ENCODE data around the gene CERCAM. TPM values are rescaled to one million over a fixed set of nuclear protein-coding genes. Genes with fewer than 3 reads are reported as not detected.

CERCAM gene
- total RNA-seq, 1 donor from 2014 or later = not detected

DNA sequence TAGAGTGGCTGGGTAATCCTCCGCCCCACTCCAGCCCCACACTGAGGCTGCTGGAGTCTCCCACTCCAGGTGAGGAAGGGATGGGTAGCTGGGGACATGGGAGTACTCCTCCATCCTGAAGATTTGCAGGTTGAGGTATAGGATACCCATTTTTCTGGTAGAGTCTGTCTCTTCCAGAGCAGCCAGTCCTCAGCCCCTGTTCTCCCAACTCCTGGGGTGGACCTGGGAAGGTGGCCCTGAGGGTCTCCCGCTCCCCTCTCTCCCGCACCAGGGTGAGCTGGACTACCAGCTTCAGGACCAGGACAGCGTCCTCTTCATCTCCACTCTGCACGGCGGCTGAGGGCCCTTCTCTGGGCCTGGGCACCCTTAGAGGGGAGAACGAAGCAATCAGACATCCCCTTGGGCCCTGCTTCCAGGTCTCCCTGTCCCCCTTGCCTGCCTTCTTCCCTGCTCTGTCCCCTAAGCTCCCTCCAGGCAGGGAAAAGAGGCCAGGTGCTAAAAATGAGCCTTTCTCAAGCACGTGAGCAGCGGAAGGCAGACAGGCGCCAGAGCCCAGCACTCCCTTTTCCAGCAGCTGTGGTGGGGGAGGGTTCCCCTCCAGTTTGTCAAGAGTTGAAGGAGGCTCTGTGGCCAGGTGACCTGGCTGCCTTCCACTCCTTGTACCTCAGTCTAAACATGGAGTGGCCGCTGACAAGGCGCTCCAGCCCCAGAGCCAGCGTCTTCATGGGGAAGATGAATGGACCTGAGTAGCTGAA lies 31.1 kb upstream of the CERCAM start:
- Histone ChIP-seq H3K9me3 (ENCODE audit: low read depth) (no peaks in the 10 kb centered on the region), H3K27ac (no peak overlapping the region), H3K36me3 (no peaks in the 10 kb centered on the region), H3K27me3 (peaks cover 100% of the 10 kb centered on the region), H3K4me2 (no peak overlapping the region), H2AFZ (replicated peaks) (no peak overlapping the region), H4K20me1 (ENCODE audit: low read depth) (peaks cover 100% of the 10 kb centered on the region), H3K9ac (no peak overlapping the region), H3K4me3 (no peak overlapping the region), H3K79me2 (ENCODE audit: low read depth) (no peaks in the 10 kb centered on the region), H3K4me1 (peaks cover 21% of the 10 kb centered on the region), H3F3A (ENCODE audit: low read depth) (peaks cover 36% of the 10 kb centered on the region)
- Mint-ChIP-seq H3K27me3 (ENCODE audit: insufficient read depth, low read depth) (peaks cover 32% of the 10 kb centered on the region), H3K4me1 (peaks cover 72% of the 10 kb centered on the region), H3K27ac (no peak overlapping the region), H3K4me3 (peak overlapping the region; percentile 99), H3K36me3 (peaks cover 19% of the 10 kb centered on the region), H3K9me3 (no peaks in the 10 kb centered on the region)
- DNase-seq (ENCODE audit: low spot score) = no peak
- TF ChIP-seq EZH2phosphoT487 (IDR thresholded peaks at IDR 0.05) = no peak
- TF ChIP-seq, protein P1, sequence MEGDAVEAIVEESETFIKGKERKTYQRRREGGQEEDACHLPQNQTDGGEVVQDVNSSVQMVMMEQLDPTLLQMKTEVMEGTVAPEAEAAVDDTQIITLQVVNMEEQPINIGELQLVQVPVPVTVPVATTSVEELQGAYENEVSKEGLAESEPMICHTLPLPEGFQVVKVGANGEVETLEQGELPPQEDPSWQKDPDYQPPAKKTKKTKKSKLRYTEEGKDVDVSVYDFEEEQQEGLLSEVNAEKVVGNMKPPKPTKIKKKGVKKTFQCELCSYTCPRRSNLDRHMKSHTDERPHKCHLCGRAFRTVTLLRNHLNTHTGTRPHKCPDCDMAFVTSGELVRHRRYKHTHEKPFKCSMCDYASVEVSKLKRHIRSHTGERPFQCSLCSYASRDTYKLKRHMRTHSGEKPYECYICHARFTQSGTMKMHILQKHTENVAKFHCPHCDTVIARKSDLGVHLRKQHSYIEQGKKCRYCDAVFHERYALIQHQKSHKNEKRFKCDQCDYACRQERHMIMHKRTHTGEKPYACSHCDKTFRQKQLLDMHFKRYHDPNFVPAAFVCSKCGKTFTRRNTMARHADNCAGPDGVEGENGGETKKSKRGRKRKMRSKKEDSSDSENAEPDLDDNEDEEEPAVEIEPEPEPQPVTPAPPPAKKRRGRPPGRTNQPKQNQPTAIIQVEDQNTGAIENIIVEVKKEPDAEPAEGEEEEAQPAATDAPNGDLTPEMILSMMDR (IDR thresholded peaks at IDR 0.05) = no peak
- TF ChIP-seq EZH2 (IDR thresholded peaks at IDR 0.05) = no peak

DNA sequence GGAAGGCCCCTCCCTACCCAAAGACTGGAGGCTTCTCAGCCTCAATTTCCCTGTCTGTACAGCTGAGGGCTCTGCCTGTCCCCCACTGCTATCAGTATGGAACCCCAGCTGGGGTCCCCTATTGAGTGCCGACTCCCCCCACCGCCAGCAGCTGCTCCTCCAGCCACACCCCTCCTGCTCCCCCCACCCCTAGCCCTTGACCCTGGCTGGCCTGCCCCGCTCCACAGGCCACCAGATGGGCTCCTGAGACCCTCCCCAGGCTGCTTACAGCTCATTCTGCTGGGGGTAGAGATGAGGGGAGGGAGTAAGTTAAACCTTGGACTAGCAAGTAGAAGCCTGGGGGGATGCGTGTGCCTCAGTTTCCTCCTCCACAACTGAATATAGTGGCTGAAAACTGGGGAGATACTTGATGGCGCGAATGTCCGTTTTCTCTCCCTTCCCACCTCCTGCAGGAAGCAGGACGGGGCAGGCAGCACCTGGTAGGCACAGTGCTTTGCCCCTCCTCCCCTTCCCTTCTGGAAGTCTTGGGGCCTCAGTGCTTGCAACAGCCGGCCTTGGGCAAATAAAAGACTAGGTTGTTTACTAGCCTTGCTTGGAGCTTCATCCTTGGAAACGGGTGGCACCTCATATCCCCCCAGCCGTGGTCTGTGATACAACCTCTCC lies 30.4 kb upstream of the CERCAM start:
- Histone ChIP-seq H3K4me1 (peaks cover 21% of the 10 kb centered on the region), H4K20me1 (ENCODE audit: low read depth) (peaks cover 100% of the 10 kb centered on the region), H3K36me3 (no peaks in the 10 kb centered on the region), H3F3A (ENCODE audit: low read depth) (peaks cover 43% of the 10 kb centered on the region), H3K4me3 (no peak overlapping the region), H2AFZ (replicated peaks) (no peak overlapping the region), H3K79me2 (ENCODE audit: low read depth) (no peaks in the 10 kb centered on the region), H3K27ac (no peak overlapping the region), H3K27me3 (peaks cover 100% of the 10 kb centered on the region), H3K4me2 (no peak overlapping the region), H3K9me3 (ENCODE audit: low read depth) (no peaks in the 10 kb centered on the region), H3K9ac (no peak overlapping the region)
- TF ChIP-seq EZH2phosphoT487 (IDR thresholded peaks at IDR 0.05) (no peak), EZH2 (IDR thresholded peaks at IDR 0.05) (no peak)
- TF ChIP-seq, protein P1 (IDR thresholded peaks at IDR 0.05) = no peak
- H3K4me1 Mint-ChIP-seq = peaks cover 71% of the 10 kb centered on the region
- H3K27me3 Mint-ChIP-seq (ENCODE audit: insufficient read depth, low read depth) = peaks cover 39% of the 10 kb centered on the region
- DNase-seq (ENCODE audit: low spot score) = no peak
- peak overlapping the region; percentile 99 for H3K4me3 Mint-ChIP-seq
- H3K36me3 Mint-ChIP-seq = peaks cover 19% of the 10 kb centered on the region
- H3K27ac Mint-ChIP-seq = no peak overlapping the region
- no peaks in the 10 kb centered on the region for H3K9me3 Mint-ChIP-seq

DNA sequence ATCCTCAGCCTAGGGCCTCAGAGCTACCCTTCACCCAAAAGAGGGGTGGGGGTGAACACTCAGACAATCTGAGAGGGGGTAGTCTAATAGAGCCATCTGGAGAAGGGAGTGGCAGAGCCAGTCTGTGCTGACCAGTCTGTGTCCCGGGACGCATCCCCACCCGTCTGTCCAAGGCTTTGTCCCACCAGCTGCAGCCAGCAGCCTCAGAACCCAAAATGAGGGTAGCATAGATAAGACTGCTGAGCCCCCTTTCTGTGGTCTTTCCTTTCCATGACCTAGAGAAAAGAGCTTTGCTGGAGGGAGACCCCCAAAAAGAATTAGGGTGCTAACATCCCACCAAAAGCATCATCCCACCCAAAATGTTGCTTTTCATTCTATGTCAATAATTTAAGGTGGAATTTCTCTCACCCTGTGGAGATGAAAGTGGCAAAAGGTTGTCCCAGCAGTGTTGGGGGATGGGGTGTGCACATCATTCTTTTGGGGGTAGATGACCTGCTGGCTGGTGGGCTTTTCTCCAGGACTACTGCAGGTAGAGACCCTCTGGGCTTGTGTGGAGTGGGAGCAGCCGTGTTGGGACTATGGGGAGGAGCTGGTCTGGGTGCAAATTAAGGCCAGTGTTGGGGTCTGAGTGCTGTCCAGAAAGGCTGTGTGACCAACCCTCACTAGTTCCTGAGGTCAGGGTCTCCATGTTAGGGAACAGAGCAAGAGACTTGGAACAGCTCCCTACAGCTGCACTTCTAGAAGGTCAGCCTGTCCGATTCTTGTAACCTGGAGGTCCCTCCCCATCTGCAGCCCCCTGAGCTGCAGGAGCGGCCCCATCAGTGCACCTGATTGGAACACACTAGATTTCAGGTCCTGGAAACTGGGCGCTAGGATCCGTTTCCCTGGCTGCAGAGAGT lies 29.6 kb upstream of the CERCAM start:
- Histone ChIP-seq H3K9ac (no peak overlapping the region), H3K27me3 (peaks cover 100% of the 10 kb centered on the region), H3K4me1 (peaks cover 21% of the 10 kb centered on the region), H3K9me3 (ENCODE audit: low read depth) (no peaks in the 10 kb centered on the region), H3K27ac (no peak overlapping the region), H4K20me1 (ENCODE audit: low read depth) (peaks cover 98% of the 10 kb centered on the region), H3K79me2 (ENCODE audit: low read depth) (no peaks in the 10 kb centered on the region), H2AFZ (replicated peaks) (no peak overlapping the region), H3F3A (ENCODE audit: low read depth) (peaks cover 43% of the 10 kb centered on the region), H3K4me2 (no peak overlapping the region), H3K36me3 (no peaks in the 10 kb centered on the region), H3K4me3 (no peak overlapping the region)
- no peak for DNase-seq (ENCODE audit: low spot score)
- Mint-ChIP-seq H3K9me3 (no peaks in the 10 kb centered on the region), H3K27me3 (ENCODE audit: insufficient read depth, low read depth) (peaks cover 40% of the 10 kb centered on the region), H3K4me1 (peaks cover 63% of the 10 kb centered on the region), H3K4me3 (peak overlapping the region; percentile 99), H3K36me3 (peaks cover 19% of the 10 kb centered on the region), H3K27ac (peak overlapping the region; percentile 99)
- TF ChIP-seq, protein P1 (IDR thresholded peaks at IDR 0.05) = no peak
- TF ChIP-seq EZH2phosphoT487 (IDR thresholded peaks at IDR 0.05) = no peak
- TF ChIP-seq EZH2 (IDR thresholded peaks at IDR 0.05) = no peak
